ENCODE results near the gene LKAAEAR1. TPM values are rescaled to one million over a fixed set of nuclear protein-coding genes. Genes with fewer than 3 reads are reported as not detected.

LKAAEAR1 gene
- total and polyA plus RNA-seq, 2 of the 13 experiments (the other 11 are each of a cell fraction or from before 2014, with no cell fraction given): not detected

DNA sequence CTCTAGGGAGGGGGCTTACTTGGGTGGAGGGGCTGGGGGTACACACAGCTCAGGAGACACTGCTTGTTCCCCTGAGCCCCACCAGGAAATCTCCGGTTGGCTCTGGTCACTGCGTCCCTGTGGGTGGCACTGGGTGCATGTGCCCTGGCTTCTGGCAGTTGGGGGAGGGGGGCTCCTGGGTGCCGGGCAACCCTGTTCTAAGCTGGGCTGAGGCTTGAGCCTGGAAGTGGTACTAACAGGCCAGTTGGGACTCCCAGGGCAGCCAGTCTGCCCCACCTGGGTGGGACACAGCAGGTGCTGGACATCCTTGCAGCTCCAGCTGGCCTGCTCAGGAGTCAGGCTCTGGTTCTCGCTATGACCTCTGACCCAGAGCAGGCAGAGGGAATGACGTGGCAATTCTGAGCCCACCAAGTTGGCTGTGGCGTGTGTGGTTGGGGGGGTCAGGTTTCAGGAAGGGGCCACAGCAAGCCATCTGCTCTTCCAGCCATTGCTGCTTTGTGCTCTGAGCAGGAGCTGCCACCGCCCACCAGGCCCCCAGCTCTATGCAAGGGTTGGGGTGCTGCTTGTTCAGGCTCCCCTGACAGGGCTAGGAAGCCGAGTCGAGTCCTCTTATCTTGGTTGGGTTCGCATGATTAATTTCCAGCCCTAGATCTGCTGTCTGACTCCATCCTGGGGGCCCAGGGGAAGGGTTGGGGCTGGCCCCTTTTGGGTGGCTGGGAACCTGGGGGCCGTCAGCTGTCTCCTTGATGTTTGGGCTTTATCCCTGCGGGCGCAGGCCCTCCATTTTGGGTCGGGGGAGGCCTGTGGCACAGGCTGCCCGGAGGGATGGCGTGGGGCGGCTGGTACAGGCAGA, 47.6 kb downstream of the LKAAEAR1 start:
- ATAC-seq (peak; percentile 11), FAIRE-seq (peak; percentile 44), DNase-seq (ENCODE audit: low spot score) (peak; percentile 75)
- Histone ChIP-seq H3K27ac (ENCODE audit: extremely low read length, insufficient read depth, low read length) (peak overlapping the region; percentile 82), H3K27me3 (ENCODE audit: control insufficient read depth in 1 of 2, insufficient read depth in 2 of 2, low read length in 2 of 2) (no peaks in the 10 kb centered on the region), H2AFZ (ENCODE audit: low read length) (no peak overlapping the region), H3K4me2 (ENCODE audit: low read depth, low read length) (peak overlapping the region; percentile 92), H3K9me3 (ENCODE audit: low read length) (no peaks in the 10 kb centered on the region), H3K79me2 (ENCODE audit: insufficient read depth, low read length) (peaks cover 18% of the 10 kb centered on the region), H3K4me3 (replicated peaks in 1 of 3; ENCODE audit: insufficient read depth in 1 of 3, low read depth in 2 of 3, low read length in 3 of 3) (peak overlapping the region; percentile 57 to 84 (median 71)), H3K4me1 (ENCODE audit: insufficient read depth, low read length) (peaks cover 63% of the 10 kb centered on the region), H3K36me3 (replicated peaks in 1 of 2; ENCODE audit: control insufficient read depth in 1 of 2, insufficient read depth in 2 of 2, low read length in 2 of 2) (peaks cover 17 to 23% of the 10 kb centered on the region in 2 experiments), H3K9ac (ENCODE audit: insufficient read depth, low read depth, low read length) (peak overlapping the region; percentile 82), H4K20me1 (ENCODE audit: insufficient read depth, low read length) (no peaks in the 10 kb centered on the region)
- 11% methylated on average over 12 of the region's 17 CpGs for WGBS (ENCODE audit: low lambda C conversion rate)
- ChIA-PET CTCF (ENCODE audit: low intra/inter-chr PET ratio, low total read pairs) (no interaction called here), POLR2A (interaction anchor here (0.8 to 10.1 kb wide), 19 partner anchors 8 to 409 kb away, joined by 3 to 252 read pairs (median 5); partner anchors contain the start of genes GMEB2, OPRL1, PRPF6 and RTEL1)
- intact Hi-C loops (cut with micrococcal nuclease; ENCODE audit: unreplicated experiment) (loop anchor here (1.0 to 2.0 kb wide), 3 partner anchors 12 to 55 kb away; partner anchors contain the start of gene PRPF6), in situ Hi-C loops (cut with HindIII; ENCODE audit: extremely low pct_ligation_motif_present, low pct_unique_long_range_greater_than_20kb) (no loop called here)
- BruUV-seq (replicated peaks): TSS peak; percentile 61
- no peak for TF ChIP-seq FOXM1 (CRISPR knock-in tag; IDR thresholded peaks at IDR 0.05)
- TF ChIP-seq ZNF766 (CRISPR knock-in tag; IDR thresholded peaks at IDR 0.05; ENCODE audit: borderline replicate concordance): no peak
- TF ChIP-seq ZNF550 (CRISPR knock-in tag; IDR thresholded peaks at IDR 0.05; ENCODE audit: borderline replicate concordance): no peak
- peak; percentile 0; the same call in 1 of the 2 replicates for TF ChIP-seq MTA3 (CRISPR knock-in tag; IDR thresholded peaks at IDR 0.05)
- TF ChIP-seq ELF1 (CRISPR knock-in tag; IDR thresholded peaks at IDR 0.05): peak; percentile 60
- peak; percentile 67; the same call in 1 of the 2 replicates for TF ChIP-seq MYNN (CRISPR knock-in tag; IDR thresholded peaks at IDR 0.05; ENCODE audit: low read depth)
- no peak for TF ChIP-seq PHF5A (CRISPR knock-in tag; IDR thresholded peaks at IDR 0.05; ENCODE audit: low read depth, unreplicated experiment)
- TF ChIP-seq, protein P1, sequence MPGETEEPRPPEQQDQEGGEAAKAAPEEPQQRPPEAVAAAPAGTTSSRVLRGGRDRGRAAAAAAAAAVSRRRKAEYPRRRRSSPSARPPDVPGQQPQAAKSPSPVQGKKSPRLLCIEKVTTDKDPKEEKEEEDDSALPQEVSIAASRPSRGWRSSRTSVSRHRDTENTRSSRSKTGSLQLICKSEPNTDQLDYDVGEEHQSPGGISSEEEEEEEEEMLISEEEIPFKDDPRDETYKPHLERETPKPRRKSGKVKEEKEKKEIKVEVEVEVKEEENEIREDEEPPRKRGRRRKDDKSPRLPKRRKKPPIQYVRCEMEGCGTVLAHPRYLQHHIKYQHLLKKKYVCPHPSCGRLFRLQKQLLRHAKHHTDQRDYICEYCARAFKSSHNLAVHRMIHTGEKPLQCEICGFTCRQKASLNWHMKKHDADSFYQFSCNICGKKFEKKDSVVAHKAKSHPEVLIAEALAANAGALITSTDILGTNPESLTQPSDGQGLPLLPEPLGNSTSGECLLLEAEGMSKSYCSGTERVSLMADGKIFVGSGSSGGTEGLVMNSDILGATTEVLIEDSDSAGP (CRISPR knock-in tag; IDR thresholded peaks at IDR 0.05; ENCODE audit: borderline replicate concordance): peak; percentile 84; the same call in 1 of the 2 replicates
- TF ChIP-seq TBP (CRISPR knock-in tag; IDR thresholded peaks at IDR 0.05): no peak
- TF ChIP-seq, protein P2, sequence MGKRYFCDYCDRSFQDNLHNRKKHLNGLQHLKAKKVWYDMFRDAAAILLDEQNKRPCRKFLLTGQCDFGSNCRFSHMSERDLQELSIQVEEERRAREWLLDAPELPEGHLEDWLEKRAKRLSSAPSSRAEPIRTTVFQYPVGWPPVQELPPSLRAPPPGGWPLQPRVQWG (CRISPR knock-in tag; IDR thresholded peaks at IDR 0.05; ENCODE audit: borderline replicate concordance, low read depth): no peak
- TF ChIP-seq, protein P3, sequence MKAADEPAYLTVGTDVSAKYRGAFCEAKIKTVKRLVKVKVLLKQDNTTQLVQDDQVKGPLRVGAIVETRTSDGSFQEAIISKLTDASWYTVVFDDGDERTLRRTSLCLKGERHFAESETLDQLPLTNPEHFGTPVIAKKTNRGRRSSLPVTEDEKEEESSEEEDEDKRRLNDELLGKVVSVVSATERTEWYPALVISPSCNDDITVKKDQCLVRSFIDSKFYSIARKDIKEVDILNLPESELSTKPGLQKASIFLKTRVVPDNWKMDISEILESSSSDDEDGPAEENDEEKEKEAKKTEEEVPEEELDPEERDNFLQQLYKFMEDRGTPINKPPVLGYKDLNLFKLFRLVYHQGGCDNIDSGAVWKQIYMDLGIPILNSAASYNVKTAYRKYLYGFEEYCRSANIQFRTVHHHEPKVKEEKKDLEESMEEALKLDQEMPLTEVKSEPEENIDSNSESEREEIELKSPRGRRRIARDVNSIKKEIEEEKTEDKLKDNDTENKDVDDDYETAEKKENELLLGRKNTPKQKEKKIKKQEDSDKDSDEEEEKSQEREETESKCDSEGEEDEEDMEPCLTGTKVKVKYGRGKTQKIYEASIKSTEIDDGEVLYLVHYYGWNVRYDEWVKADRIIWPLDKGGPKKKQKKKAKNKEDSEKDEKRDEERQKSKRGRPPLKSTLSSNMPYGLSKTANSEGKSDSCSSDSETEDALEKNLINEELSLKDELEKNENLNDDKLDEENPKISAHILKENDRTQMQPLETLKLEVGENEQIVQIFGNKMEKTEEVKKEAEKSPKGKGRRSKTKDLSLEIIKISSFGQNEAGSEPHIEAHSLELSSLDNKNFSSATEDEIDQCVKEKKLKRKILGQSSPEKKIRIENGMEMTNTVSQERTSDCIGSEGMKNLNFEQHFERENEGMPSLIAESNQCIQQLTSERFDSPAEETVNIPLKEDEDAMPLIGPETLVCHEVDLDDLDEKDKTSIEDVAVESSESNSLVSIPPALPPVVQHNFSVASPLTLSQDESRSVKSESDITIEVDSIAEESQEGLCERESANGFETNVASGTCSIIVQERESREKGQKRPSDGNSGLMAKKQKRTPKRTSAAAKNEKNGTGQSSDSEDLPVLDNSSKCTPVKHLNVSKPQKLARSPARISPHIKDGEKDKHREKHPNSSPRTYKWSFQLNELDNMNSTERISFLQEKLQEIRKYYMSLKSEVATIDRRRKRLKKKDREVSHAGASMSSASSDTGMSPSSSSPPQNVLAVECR (CRISPR knock-in tag; IDR thresholded peaks at IDR 0.05; ENCODE audit: borderline replicate concordance): peak; percentile 78
- TF ChIP-seq ATRX (CRISPR knock-in tag; IDR thresholded peaks at IDR 0.05; ENCODE audit: borderline replicate concordance): 0 out of 2 replicates have a peak, but pooled peaks have one; percentile 28
- TF ChIP-seq DR1 (CRISPR knock-in tag; IDR thresholded peaks at IDR 0.05): peak; percentile 50

All from HepG2 (cell line).